GM20431 (cell line): ENCODE results near the gene GPC2.
"Not testable (repeated sequence)": the region's sequence is repeated elsewhere in the genome, so short reads cannot be mapped to it uniquely, and the experiment has no call there.

ENCODE experiments used
- in situ Hi-C: fragments of 300-500 bp; cut with MseI, MboI; formaldehyde crosslinking; loops from one replicate; pipeline ENCODE4 v1.15.0; 2020; ENCODE audit warnings: low sequenced_read_pairs; ENCODE audit not compliant: unreplicated experiment

The GPC2 gene

GRCh38 chr7:100177045-100178001 lies at the start of gene GPC2, which contains the start of gene STAG3:
Gene GPC2 (minus strand): TSS chr7:100177381. CDS start chr7:100177199, 182 bp downstream.
Gene STAG3 (plus strand): TSS chr7:100177918. CDS start chr7:100180557, 2,639 bp downstream.
- in situ Hi-C loops: no loop called here

GRCh38 chr7:100224891-100225290 lies 47.7 kb upstream of the GPC2 start:
- in situ Hi-C loops: not testable (repeated sequence)

DNA sequence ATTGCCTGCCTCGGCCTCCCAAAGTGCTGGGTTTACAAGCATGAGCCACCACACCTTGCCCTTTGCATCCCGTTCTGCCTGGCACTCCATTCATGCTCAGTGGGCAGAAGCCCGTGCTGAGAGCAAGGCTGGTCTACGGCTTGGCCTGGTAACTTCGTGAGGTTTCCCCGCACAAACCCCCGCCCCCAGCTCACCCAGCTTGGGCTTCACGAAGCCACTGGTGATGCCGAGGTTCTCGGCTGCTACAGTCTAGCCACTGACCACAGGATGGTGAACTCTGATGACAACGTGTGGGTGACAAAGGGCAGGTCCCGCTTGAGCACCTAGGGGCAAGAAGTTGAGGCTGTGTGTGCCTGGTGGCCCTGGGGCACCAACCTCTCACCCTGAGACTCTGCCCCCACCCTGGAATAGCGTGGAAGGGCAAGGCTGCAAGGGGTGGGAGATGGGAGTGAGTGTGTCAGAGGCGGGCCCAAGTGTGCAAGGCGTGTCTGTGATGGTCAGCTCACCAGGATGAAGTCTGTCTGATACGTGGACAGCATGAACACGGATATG lies 46.3 kb upstream of the GPC2 start:
- in situ Hi-C loops: not testable (repeated sequence)

GRCh38 chr7:100222445-100223132 lies 45.4 kb upstream of the GPC2 start:
- in situ Hi-C loops: no loop called here

GRCh38 chr7:100221767-100222444 lies 44.7 kb upstream of the GPC2 start:
- in situ Hi-C loops: no loop called here

- in situ Hi-C loops: no loop called here
These were observed 44.1 kb upstream of the GPC2 start for GRCh38 chr7:100221231-100221718.

DNA sequence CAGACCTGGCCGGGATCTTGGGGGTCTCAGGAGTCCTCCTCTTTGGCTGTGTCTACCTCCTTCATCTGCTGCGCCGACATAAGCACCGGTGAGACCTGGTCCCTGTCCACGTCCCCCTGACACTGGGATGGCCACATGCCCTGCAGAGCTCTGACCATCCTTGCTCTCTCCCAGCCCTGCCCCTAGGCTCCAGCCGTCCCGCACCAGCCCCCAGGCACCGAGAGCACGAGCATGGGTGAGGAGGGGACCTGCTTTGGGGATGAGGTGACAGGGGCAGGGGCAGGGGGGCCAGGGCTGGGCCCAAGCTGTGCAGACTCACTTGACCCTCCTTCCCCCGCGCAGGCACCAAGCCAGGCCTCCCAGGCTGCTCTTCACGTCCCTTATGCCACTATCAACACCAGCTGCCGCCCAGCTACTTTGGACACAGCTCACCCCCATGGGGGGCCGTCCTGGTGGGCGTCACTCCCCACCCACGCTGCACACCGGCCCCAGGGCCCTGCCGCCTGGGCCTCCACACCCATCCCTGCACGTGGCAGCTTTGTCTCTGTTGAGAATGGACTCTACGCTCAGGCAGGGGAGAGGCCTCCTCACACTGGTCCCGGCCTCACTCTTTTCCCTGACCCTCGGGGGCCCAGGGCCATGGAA lies 43.5 kb upstream of the GPC2 start:
- in situ Hi-C loops: no loop called here

GRCh38 chr7:100219801-100220585 lies 42.8 kb upstream of the GPC2 start, which contains the start of gene PVRIG:
Gene PVRIG (plus strand): TSS chr7:100219949. CDS start chr7:100219971, 22 bp downstream.
- in situ Hi-C loops: not testable (repeated sequence)

DNA sequence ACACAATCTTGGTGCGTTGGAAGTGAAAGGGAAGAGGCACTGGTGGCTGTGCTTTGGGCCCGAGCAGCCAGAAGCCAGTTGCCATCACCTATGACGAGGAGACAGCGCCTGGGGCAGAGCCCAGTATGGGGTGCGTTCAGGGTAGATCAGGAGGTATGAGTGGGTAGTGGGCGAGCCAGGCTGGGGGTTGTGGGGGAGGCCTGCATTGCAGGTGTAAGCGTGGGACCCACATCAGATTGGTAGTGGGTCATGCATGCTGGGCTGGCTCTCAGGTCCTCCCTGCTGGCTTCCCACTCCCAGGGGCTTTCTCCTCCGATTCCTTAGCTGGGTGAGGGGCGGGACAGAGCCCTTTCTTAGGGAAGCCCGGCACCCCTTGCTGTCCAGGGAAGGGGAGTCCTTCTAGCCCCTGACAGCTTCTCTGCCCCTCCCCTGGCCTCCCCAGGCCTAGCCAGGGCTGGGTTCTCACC lies 42.1 kb upstream of the GPC2 start:
- in situ Hi-C loops: no loop called here

DNA sequence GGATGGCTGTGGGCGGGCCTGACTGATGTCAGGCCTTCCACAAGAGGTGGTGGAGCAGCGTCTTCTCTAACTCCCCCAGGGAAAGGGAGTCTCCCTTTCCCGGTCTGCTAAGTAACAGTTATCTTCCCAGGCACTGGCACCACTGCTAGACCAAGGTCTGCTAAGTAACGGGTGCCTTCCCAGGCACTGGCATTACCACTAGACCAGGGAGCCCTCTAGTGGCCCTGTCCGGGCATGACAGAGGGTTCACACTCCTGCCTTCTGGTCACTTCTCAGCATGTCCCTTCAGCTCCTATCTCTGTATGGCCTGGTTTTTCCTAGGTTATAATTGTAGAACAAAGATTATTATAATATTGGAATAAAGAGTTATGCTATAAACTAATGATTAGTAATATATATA lies 40.8 kb upstream of the GPC2 start:
- in situ Hi-C loops: not testable (repeated sequence)

- in situ Hi-C loops: no loop called here
These were observed 38.7 kb upstream of the GPC2 start for GRCh38 chr7:100215895-100216294.

- in situ Hi-C loops: not testable (repeated sequence)
These were observed 37.2 kb upstream of the GPC2 start for GRCh38 chr7:100214356-100214755.

- in situ Hi-C loops: no loop called here
These were observed 36.5 kb upstream of the GPC2 start for GRCh38 chr7:100213672-100214071.

DNA sequence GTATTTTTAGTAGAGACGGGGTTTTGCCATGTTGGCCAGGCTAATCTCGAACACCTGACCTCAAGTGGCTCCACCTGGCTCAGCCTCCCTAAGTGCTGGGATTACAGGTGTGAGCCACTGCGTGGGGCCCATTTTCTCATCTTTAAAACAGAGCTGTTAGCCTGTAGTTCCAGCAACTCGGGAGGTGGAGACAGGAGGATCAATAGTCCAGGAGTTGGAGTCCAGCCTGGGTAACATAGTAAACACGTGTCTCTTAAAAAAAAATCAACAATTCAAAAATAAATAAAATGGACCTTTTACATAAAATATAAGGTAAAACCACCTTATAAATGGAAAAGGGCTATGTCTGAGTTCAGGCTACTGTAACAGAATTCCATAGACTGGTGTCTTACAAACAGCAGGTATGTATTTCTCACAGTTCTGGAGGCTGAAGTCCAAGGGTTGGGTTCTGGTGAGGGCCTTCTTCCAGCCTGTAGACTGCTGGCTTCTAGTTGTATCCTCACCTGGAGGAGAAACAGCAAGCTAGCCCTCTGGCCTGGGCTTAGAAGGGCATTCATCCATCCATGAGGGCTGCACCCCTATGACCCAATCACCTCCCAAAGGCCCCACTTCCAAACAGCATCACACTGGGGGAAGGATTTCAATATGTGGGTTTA lies 35.6 kb upstream of the GPC2 start:
- in situ Hi-C loops: no loop called here

DNA sequence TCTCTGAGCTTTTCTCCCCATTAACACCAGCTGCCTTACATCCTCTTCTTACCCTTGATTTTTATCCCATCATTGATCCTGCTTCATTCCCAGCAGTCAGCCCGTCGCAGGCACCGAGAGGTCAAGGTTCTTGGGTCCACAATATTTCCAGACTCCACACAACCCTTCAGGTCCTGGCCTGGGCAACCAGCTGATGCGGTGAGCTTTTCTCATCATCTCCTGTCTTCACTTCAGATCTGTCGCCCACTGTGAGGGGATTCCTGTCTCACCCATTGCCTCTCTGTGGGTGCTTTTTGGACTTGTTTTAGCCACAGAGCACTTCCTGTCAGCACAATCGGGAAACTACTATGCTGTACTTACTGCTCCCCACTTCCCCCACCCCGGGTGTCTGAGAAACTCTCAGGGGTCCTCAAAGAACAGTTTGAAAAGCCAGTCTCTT lies 34.2 kb upstream of the GPC2 start:
- in situ Hi-C loops: no loop called here

DNA sequence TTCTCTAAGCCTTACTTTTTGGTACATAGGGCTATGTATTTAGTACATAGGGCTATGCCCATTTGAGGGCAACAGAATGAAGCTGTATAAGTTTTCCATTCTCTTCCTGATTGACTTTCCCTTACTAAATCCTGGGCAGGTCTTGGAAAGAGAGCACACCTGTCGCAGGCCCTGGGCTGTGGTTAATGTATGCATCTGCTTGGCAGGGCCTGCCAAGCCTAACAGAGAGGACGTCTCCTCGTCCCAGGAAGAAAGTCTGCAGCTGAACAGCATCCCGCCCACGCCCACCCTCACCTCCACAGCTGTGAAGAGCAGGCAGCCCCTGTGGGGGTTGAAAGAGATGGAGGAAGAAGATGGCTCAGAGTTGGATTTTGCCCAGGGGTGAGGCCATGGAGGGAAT lies 33.6 kb upstream of the GPC2 start:
- in situ Hi-C loops: no loop called here

GRCh38 chr7:100209493-100209892 lies 32.3 kb upstream of the GPC2 start:
- in situ Hi-C loops: no loop called here

- in situ Hi-C loops: no loop called here
These were observed 31.8 kb upstream of the GPC2 start for GRCh38 chr7:100208911-100209408.
